AML-193 (cell line): ENCODE data around the gene CHTOP.
"Not testable (repeated sequence)": the region's sequence is repeated elsewhere in the genome, so short reads cannot be mapped to it uniquely, and the experiment has no call there.

Experiments
- DNase-seq, 2 experiments: peaks; one replicate each; lab custom pipeline; 2025; lab: John Stamatoyannopoulos, UW

CHTOP gene

DNA sequence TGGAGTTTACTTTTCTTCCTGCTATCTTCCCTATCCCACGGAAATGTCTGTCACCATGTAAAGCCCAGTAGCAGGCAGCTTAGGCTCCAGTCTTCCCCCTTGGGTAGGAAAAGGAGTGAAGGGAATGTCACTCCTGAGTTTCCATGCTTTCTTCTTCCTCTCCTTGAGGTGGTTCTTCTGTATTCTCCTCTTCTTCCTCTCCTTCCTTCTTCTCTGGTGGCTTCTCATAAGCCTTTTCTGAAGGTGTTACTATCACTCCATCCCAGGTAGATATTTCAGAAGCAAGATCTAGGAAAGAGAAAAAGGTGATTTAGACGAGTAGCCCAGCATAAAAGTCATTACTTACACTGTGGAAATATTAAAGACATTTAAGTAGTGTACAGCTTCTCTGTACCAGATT is 28.4 kb downstream of the CHTOP start:
- no peak for DNase-seq

DNA sequence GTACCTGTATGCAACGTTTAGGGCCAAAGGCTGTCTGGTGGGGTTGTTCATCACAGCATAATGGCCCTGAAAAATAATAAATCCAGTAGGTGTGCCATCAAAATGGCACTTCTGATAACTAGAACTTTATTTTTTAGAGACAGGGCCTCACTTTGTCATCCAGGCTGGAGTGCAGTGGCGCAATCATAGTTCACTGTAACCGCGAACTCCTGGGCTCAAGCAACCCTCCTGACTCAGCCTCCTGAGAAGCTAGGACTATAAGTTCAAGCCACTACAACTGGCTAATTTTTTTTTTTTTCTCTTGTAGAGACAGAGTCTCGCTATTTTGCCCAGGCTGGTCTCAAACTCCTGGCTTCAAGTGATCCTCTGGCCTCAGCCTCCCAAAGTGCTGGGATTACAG is 29.3 kb downstream of the CHTOP start:
- DNase-seq = peak; percentile 11 to 13

DNA sequence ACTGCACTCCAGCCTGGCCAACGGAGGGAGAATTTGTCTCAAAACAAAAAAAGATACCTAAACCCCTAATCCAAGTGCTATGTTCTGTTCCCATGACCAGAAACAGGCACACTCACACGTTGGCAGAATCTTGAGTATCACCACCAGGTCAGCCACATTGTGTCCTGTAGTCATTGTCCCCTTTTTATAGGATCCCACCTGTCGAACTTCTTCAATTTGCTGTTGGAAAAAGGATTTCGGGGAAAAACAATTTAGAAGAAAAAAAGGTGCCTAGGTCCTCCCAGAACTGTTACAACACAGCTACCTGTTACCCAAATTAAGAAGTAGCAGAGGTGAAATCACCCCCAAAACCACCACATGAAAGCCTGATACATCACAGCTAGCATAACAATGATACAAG is 33.6 kb downstream of the CHTOP start:
- no peak for DNase-seq

DNA sequence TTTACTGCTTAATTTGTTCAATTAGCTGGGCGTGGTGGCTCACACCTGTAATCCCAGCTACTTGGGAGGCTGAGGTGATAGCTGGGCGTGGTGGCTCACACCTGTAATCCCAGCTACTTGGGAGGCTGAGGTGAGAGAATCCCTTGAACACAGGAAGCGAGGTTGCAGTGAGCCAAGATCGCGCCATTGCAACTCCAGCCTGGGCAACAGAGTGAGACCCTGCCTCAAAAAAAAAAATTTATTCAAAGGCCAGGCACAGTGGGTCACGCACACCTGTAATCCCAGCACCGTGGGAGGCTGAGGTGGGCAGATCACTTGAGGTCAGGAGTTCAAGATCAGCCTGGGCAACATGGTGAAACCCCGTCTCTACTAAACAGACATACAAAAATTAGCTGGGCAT is 34.8 kb downstream of the CHTOP start:
- not testable (repeated sequence) for DNase-seq

DNA sequence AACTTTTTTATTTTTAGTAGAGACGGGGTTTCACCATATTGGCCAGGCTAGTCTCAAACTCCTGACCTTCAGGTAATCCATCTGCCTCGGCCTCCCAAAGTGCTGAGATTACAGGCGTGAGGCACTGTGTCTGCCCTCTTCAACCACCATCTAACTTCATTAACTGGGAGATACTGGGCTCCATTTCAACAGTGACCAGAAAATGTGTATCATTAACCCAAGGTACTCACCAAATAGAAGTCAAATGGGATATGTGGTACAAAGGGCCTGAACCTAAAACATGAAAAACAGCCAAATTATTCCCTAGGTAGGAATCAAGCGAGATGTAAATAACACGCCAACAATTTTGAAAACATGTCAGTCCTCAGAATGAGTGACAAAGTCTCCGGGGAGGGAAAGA is 35.7 kb downstream of the CHTOP start:
- no peak for DNase-seq

DNA sequence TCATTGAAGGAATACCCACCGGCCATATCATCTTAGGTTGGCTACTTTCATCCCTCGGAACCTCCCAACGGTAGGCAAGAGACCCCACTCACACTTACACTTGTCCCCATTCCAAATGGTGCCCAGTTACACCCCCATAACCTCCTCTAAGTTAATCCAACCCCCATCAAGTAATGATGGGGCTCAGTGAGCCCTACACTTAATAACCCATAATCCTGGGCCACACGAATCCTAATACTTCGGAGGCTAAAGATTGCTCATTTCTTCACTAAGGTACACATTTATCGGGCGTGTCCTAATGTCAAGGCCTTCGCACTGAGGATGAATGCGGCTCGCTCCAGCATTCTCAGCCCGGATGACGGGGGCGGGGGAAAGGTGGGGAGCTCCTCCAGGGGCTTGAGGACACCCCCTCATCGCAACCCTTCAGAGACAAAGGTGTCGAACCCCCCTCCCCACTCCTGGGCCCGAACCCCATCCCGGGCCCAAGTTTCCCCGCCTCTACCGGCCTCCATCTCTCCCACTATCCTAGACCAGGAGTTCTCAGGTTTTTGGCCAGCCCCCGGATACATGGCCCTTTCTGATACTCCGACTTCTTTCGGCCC is 36.5 kb downstream of the CHTOP start:
- DNase-seq = no peak

DNA sequence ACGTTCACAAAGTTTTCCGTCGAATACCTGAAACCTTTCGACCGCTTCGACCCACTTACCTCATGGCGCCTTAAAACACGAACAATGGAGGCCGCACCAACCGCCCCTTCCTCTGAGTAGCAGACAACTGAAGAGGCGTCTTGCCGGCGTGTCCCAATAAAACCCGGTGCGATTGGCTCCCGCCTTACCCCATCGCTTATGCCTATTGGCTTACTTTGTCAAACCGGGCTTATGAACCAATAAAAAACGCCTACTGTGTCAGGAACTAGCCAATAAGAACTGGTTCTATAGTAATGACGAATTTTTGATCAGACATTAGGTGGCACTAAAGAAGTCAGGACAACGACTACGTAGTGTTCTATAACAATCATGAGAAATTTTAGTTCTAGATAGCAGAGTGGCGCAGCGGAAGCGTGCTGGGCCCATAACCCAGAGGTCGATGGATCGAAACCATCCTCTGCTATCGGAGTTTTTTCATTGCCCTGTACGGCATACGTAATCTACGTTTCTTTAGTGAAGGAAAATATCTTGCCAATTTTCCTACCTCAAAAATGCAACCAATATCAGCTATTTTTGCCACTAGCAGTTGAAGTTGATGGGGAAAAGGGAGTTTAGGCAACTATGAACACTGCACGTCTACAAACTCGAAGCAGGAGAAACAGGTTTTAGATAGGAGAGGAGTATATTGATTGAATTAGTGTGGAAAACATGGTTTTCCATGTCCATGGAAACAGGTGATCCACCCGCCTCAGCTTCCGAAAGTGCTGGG is 37.2 kb downstream of the CHTOP start, which contains the start of gene ILF2:
ILF2 (minus strand) TSS at position 135 of the 769 bp plus-strand sequence; CDS start at position 64, 71 bp downstream.
- DNase-seq = peak; percentile 99

DNA sequence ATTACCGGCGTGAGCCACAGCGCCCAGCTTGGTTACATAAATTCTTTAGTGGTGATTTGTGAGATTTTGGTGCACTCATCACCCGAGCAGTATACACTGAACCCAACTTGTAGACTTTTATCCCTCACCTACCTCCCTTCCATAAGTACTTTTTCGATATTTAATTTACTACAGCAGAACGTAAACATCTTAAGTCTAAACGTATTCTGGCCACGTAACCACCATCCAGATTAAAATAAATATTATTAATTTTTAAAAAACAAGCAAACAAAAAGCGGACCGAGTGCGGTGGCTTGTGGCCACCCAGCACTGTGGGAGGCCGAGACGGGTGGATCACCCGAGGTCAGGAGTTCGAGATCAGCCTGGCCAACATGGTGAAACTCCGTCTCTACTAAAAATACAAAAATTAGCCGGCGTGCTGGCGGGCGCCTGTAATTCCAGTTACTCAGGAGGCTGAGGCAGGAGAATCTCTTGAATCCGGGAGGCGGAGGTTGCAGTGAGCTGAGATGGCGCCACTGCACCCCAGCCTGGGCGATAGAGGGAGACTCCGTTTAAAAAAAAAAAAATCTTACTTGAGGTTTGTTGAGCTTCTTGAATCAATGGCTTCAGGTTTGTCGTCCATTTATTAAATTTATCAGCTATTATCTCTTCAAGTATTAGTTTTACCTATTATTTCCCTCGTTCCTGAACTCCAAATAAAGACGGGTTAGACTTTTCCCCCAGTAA is 37.9 kb downstream of the CHTOP start:
- peak; percentile 25 to 31 for DNase-seq

DNA sequence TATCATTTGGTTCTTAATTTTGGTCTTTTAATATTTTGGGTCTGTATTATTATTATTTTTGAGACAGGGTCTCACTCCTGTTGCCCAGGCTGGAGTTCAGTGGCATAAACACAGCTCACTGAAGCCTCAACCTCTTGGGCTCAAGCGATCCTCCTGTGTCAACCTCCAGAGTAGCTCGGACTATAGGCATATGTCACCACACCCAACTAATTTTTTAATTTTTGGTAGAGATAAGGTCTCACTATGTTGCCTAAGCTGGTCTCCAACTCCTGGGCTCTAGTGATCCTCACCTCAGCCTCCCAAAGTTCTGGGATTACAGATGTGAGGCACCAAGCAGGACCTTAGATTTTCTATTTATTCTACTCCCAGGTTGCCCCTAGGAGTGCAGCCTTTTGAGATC is 39.6 kb downstream of the CHTOP start:
- DNase-seq = no peak

DNA sequence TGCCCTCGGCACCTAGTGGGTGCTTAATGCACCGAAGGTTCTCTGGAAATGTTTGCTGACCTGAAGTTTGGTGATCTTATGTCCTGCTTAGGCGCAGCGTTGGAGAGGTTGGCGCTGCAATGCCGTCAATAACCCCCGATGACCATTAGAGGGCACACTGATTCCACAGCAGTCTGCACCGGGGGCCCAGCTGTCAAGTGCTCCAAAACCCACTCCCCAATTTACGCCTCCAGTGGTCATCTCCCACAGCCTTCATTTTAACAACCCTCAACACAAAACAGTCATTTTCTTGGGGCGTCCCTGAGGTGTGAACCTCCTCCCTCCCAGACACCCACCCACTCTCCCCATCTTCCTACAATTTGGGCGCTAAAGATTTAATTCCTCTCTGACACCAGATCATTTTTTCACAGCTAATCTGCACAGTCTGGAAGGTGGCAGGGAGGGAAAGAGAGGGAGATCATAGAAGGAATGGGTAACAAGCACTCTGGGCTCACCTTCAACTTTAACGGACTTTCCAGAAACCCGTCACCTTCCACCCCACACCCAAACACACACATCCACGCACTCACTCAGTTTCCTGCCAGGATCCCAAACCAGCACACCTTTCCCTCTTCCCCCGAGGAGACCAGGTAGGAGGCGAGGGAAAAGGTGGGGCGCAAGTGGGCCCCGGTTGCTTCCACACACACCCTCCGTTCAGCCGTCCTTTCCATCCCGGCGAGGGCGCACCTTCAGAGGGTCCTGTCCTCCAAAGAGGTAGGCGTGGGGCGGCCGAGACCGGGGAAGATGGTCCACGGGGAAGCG is 44.1 kb downstream of the CHTOP start:
- peak; percentile 27 to 28 for DNase-seq

DNA sequence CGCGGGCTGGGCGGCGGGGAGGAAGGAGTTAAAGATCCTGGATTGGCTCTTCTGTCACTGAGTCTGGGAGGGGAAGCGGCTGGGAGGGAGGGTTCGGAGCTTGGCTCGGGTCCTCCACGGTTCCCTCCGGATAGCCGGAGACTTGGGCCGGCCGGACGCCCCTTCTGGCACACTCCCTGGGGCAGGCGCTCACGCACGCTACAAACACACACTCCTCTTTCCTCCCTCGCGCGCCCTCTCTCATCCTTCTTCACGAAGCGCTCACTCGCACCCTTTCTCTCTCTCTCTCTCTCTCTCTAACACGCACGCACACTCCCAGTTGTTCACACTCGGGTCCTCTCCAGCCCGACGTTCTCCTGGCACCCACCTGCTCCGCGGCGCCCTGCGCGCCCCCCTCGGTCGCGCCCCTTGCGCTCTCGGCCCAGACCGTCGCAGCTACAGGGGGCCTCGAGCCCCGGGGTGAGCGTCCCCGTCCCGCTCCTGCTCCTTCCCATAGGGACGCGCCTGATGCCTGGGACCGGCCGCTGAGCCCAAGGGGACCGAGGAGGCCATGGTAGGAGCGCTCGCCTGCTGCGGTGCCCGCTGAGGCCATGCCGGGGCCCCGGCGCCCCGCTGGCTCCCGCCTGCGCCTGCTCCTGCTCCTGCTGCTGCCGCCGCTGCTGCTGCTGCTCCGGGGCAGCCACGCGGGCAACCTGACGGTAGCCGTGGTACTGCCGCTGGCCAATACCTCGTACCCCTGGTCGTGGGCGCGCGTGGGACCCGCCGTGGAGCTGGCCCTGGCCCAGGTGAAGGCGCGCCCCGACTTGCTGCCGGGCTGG is 44.9 kb downstream of the CHTOP start, which contains the start of gene NPR1:
NPR1 (plus strand) TSS at position 170 of the 818 bp plus-strand sequence; CDS start at position 591, 421 bp downstream.
- DNase-seq = no peak

DNA sequence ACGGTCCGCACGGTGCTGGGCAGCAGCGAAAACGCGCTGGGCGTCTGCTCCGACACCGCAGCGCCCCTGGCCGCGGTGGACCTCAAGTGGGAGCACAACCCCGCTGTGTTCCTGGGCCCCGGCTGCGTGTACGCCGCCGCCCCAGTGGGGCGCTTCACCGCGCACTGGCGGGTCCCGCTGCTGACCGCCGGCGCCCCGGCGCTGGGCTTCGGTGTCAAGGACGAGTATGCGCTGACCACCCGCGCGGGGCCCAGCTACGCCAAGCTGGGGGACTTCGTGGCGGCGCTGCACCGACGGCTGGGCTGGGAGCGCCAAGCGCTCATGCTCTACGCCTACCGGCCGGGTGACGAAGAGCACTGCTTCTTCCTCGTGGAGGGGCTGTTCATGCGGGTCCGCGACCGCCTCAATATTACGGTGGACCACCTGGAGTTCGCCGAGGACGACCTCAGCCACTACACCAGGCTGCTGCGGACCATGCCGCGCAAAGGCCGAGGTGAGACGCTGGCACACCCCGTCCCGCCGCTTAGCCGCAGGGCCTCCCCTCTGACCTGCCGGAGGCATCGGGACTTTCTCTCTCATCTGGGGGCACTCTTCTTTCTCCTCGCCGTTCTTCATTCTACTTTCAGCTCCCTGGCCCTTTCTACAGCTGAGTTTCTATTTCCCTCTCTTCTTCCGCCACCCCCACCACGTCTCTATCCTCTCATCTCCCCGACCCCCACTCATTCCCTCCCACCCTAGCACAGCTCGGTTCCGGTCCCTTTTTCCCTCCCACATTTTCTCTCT is 45.7 kb downstream of the CHTOP start:
- no peak for DNase-seq

DNA sequence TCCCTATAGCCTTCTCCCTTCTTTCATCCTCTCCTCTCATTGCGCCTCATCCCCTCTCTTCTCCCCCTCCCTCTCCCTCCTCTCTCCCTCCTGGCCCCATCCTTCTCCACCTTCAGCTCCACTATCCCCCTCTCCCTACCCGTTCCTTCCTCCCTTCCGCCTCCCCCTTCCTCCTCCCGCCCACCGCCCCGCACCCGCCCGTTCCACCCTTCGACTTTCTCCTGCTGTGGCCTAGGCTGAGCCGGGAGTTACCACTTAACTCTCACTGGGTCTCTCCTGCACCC is 46.2 kb downstream of the CHTOP start:
- DNase-seq = no peak

DNA sequence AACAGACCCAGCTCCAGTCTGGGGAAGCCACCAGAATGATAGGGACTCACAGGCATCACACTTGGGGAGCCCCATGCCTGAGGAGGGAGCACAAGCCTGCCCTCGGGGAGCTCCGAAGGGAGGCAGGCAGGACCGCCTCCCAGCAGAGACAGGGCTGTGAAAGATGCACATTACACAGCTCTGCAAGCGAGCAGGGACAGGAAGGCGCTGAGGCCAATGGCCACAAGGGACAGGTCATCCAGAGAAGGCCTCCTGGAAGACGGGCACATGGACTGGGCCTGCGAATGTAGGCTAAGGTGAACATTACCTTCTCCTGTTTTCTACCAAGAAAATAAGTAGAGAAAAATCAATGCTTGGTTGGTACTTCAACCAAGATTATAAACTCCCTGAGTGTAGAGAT is 48.9 kb downstream of the CHTOP start:
- DNase-seq = no peak

DNA sequence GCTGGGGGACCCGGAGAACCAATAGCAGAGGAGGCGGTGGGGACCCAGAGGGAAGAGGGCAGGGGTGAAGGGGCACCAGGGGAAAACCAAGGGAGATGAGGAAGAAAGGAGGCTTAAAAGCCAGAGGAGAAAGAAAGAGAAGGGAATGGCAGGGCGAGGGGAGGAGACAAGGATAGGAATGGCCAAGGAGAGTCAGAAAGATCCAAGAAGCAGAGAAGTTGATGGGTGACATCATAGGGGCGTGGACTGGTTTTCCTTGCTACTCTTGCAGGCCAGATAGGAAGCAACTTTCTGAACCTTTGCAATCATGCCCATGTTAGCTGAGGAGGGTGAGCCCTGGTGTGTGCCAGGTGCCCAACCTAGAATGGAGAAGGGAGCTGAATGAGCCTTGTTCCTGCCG is 50.0 kb downstream of the CHTOP start:
- DNase-seq = no peak

DNA sequence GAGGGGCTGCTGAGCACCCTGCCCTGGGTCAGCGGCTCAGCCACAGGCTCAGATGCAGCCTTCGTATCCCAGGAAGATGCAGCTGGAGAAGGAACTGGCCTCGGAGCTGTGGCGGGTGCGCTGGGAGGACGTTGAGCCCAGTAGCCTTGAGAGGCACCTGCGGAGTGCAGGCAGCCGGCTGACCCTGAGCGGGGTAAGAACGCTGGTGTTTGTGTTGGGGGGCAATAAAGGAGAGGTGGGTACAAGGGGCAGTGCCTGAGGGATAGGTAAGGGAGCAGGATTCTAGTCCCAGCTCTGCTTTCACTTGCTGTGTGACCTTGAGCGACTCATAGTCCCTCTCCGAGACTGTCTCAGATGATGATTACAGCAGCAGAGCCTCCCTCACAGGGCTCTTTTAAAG is 51.0 kb downstream of the CHTOP start:
- DNase-seq = no peak

DNA sequence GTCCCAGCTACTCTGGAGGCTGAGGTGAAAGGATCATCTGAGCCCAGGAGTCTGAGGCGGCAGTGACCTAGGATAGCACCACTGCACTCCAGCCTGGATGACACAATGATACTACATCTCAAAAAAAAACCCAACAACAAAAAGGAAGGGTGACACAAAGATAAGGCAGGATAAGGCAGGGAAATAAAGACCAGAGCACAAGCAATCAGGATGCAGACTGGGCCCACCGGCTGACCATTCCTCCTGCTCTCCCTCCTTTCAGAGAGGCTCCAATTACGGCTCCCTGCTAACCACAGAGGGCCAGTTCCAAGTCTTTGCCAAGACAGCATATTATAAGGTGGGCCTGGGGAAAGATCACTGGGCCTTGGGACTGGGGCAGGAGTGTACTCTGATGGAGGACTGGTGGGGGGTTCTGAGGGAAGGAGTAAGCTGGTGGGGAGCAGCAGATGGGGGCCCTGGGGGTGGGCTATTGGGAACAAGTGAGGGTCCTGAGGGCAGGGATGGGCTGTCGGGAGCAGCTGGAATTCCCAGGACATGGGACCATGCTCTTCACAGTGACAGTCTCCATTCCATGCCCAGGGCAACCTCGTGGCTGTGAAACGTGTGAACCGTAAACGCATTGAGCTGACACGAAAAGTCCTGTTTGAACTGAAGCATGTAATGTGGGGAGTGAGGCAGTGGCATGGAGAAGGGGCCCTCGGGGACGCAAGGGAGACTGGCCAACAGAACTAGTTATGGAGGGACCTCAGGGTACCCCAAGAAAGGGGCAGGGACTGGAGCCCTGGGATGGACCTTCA is 51.9 kb downstream of the CHTOP start:
- no peak for DNase-seq

DNA sequence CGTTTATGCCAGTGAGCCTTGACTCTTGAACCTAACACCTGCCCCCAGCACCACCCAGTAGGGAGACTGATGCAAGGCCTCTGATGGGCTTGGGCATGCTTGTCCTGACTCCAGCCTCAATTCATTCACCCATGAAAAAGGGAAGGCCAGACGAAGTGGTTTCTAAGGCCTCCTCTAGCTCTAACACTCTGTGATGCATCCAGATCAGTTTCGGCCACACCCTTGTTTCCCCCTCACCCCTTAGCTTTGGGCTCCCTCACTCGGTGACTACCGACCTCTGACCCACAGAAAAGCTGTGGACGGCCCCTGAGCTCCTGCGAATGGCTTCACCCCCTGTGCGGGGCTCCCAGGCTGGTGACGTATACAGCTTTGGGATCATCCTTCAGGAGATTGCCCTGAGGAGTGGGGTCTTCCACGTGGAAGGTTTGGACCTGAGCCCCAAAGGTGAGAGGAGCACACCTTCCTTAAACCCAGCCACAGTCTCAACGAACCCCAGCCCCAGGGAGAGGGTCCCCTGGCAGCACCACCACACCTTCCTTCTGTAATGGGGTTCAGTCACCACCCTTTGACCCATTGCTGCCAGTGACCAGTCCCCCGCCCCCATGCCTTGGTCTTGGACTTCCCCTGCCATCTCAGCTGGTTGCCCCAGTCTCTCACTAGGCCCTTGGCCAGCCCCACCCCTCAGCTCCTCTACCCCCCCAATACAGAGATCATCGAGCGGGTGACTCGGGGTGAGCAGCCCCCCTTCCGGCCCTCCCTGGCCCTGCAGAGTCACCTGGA is 53.7 kb downstream of the CHTOP start:
- DNase-seq = no peak

DNA sequence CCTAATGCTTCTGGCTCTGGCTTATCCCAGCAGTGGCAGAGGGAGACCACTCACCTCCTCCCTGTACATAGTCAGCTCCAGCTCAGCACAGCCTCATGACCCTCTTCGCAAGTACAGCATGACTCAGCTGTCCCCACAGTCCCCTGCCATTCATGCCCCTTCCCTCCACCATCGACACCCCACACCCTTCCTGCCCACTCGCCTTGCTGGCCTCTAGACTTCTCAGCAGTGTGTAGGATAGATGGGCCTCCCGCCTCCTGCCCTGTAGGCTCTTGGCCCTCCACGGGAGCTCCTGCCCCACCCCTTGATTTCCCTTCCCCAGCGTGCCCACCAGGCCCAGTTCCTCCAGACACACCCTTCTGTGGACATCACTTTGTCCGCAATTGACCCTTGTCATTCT is 54.4 kb downstream of the CHTOP start:
- no peak for DNase-seq
